AML-193 (cell line): ENCODE results near the gene IL18RAP.

ENCODE experiments used
- DNase-seq, 2 experiments: peaks; one replicate each; lab custom pipeline; 2025; lab: John Stamatoyannopoulos, UW

Gene IL18RAP

GRCh38 chr2:102498414-102498813 is 75.5 kb downstream of the IL18RAP start:
- DNase-seq: no peak

GRCh38 chr2:102499558-102499957 is 76.6 kb downstream of the IL18RAP start:
- DNase-seq: no peak
